Measurements from ENCODE around the gene MINAR1.

- TF ChIP-seq POLR2A (IDR thresholded peaks at IDR 0.05) (no peak), CTCF (IDR thresholded peaks at IDR 0.05) (peak in 1 of 3 experiments; percentile 7)
Observed at GRCh38 chr15:79431636-79432344, at the start of gene MINAR1.

Data from testis (tissue), 2 donors.